Measurements from ENCODE around the gene PRELID3B. TPM values are rescaled to one million over a fixed set of nuclear protein-coding genes. Genes with fewer than 3 reads are reported as not detected.
"Not testable (repeated sequence)": the region's sequence is repeated elsewhere in the genome, so short reads cannot be mapped to it uniquely, and the experiment has no call there.

PRELID3B gene
- total RNA-seq, 6 donors from 2014 or later, result 5.2 to 77.1 (median 46.0) TPM

DNA sequence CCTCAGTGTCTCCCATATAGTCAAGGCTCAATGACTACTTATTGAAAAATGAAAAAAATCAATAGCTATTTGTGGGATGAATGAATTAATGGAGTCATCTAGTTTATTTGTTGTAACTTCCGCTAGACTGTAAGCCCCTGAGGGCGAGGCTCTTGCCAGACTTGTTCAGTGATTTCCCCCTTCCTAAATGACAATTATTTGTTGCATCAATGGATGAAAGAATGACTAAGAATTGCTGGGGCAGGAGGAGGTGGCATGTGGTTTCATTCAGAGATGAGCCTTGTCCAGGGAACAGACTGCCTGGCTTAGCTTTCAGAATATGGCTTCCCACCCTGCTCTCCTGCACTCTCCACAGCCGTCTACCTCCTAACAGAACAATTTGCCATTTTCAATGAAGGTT lies 1.1 kb upstream of the PRELID3B start:
- no peak overlapping the region for H3K4me3 ChIP-seq
- ATAC-seq (ENCODE audit: low FRiP score in 2 of 2), result no peak
- DNase-seq, result no peak
- H3K4me1 ChIP-seq, result peaks cover 26 to 41% (median 40%) of the 10 kb centered on the region in 4 donors
- H3K27ac ChIP-seq, result peak overlapping the region in 3 of 4 donors; percentile 19 to 93 (median 93)
- H3K36me3 ChIP-seq, result no peaks in the 10 kb centered on the region
- no peaks in the 10 kb centered on the region for H3K9me3 ChIP-seq
- TF ChIP-seq POLR2AphosphoS5 (IDR thresholded peaks at IDR 0.05) (no peak), EP300 (IDR thresholded peaks at IDR 0.05) (no peak), POLR2A (IDR thresholded peaks at IDR 0.05) (no peak)
- TF ChIP-seq, protein P1, sequence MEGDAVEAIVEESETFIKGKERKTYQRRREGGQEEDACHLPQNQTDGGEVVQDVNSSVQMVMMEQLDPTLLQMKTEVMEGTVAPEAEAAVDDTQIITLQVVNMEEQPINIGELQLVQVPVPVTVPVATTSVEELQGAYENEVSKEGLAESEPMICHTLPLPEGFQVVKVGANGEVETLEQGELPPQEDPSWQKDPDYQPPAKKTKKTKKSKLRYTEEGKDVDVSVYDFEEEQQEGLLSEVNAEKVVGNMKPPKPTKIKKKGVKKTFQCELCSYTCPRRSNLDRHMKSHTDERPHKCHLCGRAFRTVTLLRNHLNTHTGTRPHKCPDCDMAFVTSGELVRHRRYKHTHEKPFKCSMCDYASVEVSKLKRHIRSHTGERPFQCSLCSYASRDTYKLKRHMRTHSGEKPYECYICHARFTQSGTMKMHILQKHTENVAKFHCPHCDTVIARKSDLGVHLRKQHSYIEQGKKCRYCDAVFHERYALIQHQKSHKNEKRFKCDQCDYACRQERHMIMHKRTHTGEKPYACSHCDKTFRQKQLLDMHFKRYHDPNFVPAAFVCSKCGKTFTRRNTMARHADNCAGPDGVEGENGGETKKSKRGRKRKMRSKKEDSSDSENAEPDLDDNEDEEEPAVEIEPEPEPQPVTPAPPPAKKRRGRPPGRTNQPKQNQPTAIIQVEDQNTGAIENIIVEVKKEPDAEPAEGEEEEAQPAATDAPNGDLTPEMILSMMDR (IDR thresholded peaks at IDR 0.05), result no peak
- no peaks in the 10 kb centered on the region for H3K27me3 ChIP-seq
- WGBS, 2 donors, result 77 to 82% methylated on average over 3 of the region's 3 CpGs

- Histone ChIP-seq H3K4me1 (peaks cover 26 to 41% (median 40%) of the 10 kb centered on the region in 4 donors), H3K9me3 (no peaks in the 10 kb centered on the region), H3K27ac (peak overlapping the region; percentile 91 to 93 (median 93)), H3K4me3 (peak overlapping the region; percentile 77 to 98 (median 94)), H3K36me3 (peaks cover 0 to 3% (median 2%) of the 10 kb centered on the region in 4 donors), H3K27me3 (no peaks in the 10 kb centered on the region)
- TF ChIP-seq, protein P1 (IDR thresholded peaks at IDR 0.05), result peak in 4 of 6 experiments; percentile 11 to 48 (median 39)
- TF ChIP-seq POLR2AphosphoS5 (IDR thresholded peaks at IDR 0.05) (peak; percentile 18 to 71), EP300 (IDR thresholded peaks at IDR 0.05) (peak in 1 of 4 donors; percentile 14), POLR2A (IDR thresholded peaks at IDR 0.05) (peak in 1 of 4 donors; percentile 56)
- DNase-seq, result peak; percentile 95 to 99
- WGBS, 2 donors, result 47 to 75% methylated on average over 8 to 24 of the region's 66 CpGs
- peak; percentile 97 to 99 for ATAC-seq (ENCODE audit: low FRiP score in 2 of 2)
These were observed 428 bp upstream of the PRELID3B start for GRCh38 chr20:59042796-59043631.

- peak overlapping the region in 3 of 4 donors; percentile 77 to 98 (median 96) for H3K4me3 ChIP-seq
- H3K27me3 ChIP-seq; ATAC-seq (ENCODE audit: low FRiP score in 2 of 2); DNase-seq; H3K9me3 ChIP-seq: not testable (repeated sequence)
- H3K4me1 ChIP-seq, result peaks cover 26 to 40% (median 35%) of the 10 kb centered on the region in 4 donors
- WGBS, 2 donors, result 88 to 90% methylated on average over 16 of the region's 16 CpGs
- peaks cover 7 to 18% (median 14%) of the 10 kb centered on the region in 4 donors for H3K36me3 ChIP-seq
- peak overlapping the region in 1 of 4 donors; percentile 93 for H3K27ac ChIP-seq
These were observed 1.1 kb downstream of the PRELID3B start for GRCh38 chr20:59041487-59041886.

DNA sequence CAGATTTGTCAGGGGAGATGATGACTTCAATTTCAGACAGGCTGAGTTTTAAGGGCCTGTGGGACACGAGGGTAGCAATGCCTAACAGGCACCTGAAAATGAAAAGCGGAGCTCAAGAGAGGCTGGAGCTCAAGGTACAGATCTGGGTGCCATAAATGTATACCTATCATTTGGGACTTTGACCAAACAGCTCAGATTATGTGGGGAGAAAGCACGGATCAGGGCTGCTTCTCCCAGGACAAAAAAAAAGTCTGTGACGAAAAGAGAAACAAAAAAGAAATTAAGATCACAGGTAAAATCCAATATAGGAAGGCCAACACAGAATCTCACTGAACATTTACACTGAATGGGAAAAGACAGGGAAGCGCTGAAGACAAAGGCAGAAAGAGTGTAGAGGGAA lies 1.9 kb downstream of the PRELID3B start:
- WGBS, 2 donors, result 90% methylated on average over 5 of the region's 5 CpGs
- H3K27me3 ChIP-seq, result no peaks in the 10 kb centered on the region
- ATAC-seq (ENCODE audit: low FRiP score in 2 of 2), result no peak
- no peaks in the 10 kb centered on the region for H3K9me3 ChIP-seq
- no peak overlapping the region for H3K27ac ChIP-seq
- H3K36me3 ChIP-seq, result peaks cover 12 to 26% (median 22%) of the 10 kb centered on the region in 4 donors
- H3K4me3 ChIP-seq, result peak overlapping the region in 1 of 4 donors; percentile 96
- DNase-seq, result no peak
- H3K4me1 ChIP-seq, result peaks cover 26 to 40% (median 35%) of the 10 kb centered on the region in 4 donors
- no peak for TF ChIP-seq POLR2A (IDR thresholded peaks at IDR 0.05)
- no peak for TF ChIP-seq EP300 (IDR thresholded peaks at IDR 0.05)
- TF ChIP-seq POLR2AphosphoS5 (IDR thresholded peaks at IDR 0.05), result no peak
- TF ChIP-seq, protein P1 (IDR thresholded peaks at IDR 0.05), result no peak

GRCh38 chr20:59039233-59039632 lies 3.4 kb downstream of the PRELID3B start:
- peaks cover 15 to 36% (median 31%) of the 10 kb centered on the region in 4 donors for H3K36me3 ChIP-seq
- DNase-seq (no peak), ATAC-seq (ENCODE audit: low FRiP score in 2 of 2) (no peak)
- H3K27ac ChIP-seq, result no peak overlapping the region
- no peak for TF ChIP-seq EP300 (IDR thresholded peaks at IDR 0.05)
- TF ChIP-seq, protein P1 (IDR thresholded peaks at IDR 0.05), result no peak
- H3K4me3 ChIP-seq, result no peak overlapping the region
- H3K9me3 ChIP-seq, result no peaks in the 10 kb centered on the region
- H3K4me1 ChIP-seq, result peaks cover 26 to 40% (median 35%) of the 10 kb centered on the region in 4 donors
- 81 to 84% methylated on average over 1 of the region's 1 CpG for WGBS, 2 donors
- no peaks in the 10 kb centered on the region for H3K27me3 ChIP-seq

Data from upper lobe of left lung (tissue), 6 donors.